ELF-1 (cell line): ENCODE measurements around the gene BABAM1.

Experiments used
- DNase-seq: peaks from one replicate; pipeline ENCODE4 v3.0.0-alpha.2; 2016; ENCODE audit warnings: low read depth, low spot score

Gene BABAM1

DNA sequence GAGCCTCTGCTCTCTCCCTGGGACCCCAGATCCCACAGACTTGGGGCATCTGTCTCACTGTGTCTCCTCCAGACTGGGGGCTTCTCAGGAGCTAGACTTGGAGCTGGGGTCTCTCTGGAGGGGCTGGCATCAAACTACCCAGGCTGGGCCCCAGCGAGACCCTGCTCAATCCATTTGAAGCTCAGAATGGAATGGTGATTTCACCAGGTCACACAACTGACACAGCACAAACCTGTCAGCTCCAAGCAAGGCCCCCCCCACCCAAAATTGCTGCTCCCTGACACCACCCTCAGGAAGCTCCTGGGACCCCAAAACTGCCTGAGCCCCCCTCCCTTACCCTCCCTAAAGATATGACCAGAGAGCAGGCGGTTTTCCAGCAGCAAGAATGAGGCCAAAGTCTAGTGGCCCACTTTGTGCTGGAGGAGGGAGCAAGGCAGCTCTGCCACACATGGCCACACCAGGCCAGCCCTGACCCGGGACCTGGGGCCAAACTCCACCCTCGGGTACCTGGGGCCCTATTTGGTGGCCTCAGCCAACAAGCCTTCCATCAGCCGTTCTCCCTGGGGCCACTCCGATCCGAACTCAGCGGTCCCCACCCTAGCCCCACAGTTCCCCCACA is 23.9 kb upstream of the BABAM1 start:
- no peak for DNase-seq

DNA sequence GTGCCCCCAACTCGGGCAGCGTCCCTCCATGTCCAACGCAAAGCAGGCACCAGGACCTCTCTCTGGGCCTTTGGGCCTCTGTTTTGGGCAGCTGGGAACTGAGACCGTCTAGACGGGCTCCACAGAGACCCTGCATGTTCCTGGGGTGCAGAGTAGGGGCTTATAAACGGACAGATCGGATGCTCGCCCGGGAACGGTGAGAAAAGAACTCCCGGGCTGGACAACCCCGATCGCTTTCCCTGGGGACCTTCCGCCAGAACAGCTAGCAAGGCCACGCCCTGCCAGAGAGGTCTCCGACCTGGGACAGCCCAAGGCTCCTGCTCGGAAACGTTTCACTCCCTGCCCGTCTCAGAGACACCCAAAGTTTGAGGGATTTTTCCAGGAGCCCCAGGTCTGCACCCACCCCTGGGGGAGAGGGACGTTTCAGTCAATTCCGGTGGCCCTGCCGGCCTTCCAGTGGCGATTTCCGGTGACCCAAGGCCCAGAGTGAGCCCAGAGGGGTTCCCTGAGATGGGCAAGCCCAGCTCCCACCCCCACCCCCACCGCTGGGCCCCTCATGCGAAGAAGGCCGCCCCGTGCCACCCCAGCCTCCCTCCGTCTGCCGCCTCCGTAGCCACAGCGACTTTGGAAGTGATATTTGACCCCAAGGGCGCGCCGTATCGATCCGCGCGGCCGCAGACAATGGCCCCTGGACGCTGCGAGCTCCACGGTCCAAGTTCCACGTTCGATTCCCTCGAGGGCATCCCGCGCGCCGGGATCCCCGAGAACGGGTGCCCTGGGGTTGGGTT is 23.2 kb upstream of the BABAM1 start:
- DNase-seq = peak; percentile 67

DNA sequence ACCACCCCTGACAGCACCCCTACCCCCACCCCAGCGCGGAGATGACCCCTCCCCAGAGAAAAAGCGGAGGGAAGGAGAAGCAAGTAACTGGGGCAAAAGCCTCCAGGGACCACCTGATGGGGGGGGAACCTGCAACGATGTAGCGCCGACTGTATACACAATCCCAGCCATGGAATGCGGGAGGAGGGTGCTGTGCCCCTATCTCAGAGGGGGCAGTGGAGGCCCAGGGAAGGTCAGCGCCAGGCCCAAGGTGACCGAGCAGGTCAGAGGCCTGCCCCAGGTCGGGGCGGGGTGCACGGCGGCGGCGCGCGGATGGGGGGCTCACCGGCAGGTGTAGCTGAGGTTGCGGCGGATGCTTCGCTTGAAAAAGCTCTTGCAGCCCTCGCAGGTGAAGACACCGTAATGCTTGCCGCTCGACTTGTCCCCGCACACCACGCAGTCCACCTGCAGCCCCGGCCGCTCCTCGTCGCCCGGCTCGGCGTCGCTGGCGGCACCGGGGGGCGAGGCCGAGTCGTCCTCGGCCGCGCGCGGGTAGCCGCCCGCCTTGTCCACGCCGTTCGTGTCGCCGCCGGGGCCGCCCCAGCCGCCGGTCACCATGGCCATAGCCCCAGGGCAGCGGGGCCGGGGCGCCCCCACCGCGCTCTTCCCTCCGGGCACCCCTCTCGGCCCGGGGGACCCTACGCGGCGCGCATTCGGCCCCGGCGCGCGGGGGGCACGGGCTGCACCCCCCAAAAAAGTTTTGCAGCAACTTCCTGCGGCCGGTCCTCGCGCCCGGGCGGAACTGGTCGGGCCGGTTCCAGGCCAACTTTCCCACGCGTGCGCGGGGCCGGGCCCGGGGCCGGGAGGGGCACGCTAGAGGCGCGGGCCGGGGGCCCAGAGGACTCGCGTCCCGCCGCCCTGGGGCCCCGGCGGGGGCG is 22.4 kb upstream of the BABAM1 start:
- no peak for DNase-seq

DNA sequence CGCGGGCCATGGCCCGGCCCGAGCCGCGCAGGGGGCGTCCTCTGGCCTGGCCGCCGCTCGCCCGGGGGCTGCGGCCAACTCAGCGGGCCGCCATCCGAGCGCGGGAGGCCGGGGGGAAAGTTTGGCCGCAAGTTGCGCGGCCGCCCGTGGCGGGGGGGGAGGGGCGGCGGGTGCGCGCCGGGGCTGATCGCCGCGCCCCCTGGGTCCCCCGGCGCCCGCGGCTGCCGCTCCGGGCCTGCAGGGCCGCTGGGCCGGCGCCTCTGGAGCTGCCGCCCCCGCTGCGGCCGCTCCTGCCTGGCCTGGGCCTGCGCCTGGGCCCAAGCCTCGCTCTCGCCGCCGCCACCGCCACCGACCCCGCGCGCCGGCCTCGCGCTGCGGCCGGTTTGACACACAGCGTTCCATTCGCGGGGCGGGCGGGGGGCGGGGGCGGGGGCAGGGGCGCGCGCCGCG is 21.7 kb upstream of the BABAM1 start, which contains the start of gene NR2F6:
Gene NR2F6, minus strand, starts transcription at position 385 of the 450 bp plus-strand sequence. CDS start 699 bp downstream, outside the sequence.
- DNase-seq = no peak

DNA sequence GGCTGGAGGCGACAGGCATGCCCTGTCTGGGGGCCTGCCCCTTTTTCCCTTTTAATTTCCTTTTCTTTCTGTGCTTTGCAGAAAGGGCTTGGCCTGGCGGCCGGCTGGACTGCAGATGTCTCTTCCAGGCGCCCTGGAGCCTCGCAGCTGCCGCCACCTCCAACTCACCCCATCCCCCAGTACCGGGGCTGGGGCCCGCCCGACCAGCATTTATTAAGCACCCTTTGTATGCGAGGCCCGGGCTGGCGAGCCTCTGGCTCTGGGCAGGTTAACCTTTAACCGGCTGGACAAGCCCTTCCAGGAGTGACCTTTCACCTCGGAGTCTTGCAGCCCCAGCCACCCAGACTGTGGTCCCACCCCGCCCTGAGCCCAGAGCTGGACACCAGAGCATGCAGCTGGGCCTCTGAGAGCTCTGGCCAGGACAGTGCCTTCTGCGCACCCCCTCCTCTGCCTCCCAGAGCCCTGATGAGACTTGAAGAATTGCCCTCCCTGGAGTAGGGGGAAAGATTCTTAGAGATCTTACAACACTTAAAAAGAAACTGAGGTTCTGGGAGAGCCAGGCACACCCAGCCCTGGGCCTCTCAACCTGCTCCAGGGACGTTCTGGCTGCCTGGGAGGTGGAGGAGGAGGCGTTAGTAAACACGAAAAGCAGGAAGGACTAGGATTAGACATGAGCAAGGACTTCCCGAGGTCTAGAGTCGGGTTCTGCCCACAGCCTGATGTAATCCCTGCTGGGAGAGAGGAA is 20.4 kb upstream of the BABAM1 start:
- peak; percentile 88 for DNase-seq

DNA sequence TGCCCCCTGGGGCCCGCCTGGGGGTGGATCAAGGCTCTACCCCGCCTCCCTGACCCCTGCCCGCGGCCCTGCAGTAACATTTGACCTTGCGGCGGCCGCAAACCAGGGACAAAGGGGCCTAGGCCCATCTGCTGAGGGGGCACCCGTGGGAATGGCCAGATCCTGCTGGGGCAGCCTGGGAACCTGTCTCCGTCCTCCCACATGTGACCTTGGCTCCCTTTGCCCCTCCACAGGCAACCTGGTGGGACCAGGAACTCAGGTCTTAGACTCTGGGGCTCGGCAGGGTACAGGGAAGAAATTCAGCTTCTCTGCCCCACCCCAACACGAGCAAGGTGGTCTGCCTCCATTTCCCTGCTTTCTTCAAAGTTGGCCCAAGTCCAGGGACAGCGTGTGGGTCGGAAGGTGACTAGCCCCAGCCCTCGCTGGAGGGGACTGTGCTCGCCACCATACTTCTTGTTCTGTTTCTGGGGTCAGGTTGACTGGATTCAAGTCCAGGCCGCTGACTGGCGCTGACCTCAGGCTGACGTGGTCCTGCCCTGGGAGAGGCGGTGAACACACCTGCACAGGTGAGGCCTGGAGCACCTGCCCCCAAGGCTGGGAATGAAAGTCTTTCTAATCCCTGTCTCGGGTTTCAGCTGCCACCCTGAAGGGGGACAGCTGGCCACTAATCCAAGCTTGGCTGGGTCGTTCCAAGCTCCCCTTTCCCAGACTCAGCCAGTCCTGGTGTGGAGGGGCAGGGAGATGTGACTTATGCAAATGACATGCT is 19.0 kb upstream of the BABAM1 start:
- DNase-seq = peak; percentile 81

DNA sequence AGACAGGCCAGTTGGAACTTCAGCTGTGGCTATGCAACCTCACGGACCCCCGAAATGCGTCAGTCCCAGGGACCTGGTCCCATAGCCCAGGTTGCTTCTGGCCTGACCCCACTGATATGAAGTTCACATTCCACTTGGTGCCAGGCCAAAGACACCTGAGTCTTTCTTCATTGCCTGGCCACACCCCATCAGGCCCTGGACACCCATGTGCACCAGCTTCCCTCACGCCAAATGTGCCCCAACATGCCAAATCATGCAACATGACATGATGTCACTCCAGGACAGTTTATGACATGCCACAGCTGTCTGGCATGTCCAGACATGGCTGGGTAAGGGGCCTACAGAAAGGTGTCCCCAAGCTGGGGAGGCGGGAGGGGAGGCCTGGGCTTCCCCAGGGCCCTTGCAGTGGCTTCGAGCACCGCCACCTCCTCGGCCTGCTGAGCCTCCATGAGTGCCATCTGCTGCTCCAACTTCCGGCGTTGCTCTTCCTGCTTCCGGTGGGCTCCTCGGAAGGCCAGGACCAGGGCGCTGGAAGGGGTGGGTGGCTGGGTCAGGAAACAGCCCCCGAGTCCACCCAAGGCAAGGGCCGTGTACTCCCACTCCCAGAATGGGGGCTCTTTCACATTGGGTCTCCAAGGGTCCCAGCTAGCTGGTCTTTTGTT is 17.2 kb upstream of the BABAM1 start:
- DNase-seq = no peak

DNA sequence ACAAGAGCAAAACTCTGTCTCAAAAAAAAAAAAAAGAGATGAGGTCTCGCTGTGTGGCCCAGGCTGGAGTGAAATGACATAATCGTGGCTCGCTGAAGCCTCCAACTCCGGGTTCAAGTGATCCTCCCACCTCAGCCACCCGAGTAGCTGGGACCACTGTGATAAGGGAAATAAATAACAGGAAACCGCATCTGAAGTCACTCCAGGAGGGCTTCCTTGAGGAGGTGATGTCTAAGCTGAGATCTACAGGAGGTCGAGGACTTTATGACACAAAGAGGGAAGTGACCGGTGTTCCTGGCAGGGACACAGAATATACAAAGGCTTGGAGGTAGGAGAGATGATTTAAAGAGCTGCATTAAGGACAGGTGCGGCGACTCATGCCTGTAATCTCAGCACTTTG is 12.6 kb upstream of the BABAM1 start:
- no peak for DNase-seq

DNA sequence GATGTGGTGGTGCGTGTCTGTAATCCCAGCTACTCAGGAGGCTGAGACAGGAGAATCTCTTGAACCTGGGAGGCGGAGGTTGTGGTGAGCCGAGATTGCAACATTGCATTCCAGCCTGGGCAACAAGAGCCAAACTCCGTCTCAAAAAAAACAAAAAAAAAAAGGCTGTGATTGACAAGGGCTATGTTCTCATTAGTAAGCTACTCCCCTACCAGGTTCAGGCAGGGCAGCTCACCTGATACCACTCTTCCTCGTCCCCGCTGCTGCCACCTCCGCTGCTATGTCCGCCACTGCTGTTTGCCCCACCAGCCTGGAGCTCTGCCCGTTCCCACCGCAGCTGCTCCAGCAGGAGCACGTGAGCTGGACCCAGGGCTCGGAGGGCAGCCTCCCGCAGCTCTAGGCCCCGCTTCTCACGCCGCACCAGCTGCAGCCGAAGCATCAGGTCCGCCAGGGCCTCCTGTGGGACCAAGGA is 12.1 kb upstream of the BABAM1 start:
- peak; percentile 39 for DNase-seq

DNA sequence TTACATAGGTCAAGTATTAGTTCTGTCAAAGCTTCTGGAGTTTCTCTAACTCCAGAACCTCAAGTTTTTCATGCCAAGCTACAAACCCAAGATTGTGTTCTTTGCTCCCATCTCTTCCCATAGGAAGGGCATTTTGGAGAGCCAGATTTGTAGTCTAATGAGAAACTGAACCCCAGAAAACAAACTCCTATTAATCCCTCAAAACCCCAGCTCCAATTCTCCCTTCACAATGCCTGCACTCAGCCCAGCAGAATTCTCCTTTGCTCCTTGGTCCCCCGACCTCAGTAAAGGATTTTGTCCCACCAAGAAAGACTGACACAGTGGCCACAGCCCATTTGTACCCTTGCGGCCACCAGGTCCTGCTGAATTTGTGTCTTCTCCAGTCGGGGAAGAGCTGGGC is 11.1 kb upstream of the BABAM1 start:
- DNase-seq = no peak

DNA sequence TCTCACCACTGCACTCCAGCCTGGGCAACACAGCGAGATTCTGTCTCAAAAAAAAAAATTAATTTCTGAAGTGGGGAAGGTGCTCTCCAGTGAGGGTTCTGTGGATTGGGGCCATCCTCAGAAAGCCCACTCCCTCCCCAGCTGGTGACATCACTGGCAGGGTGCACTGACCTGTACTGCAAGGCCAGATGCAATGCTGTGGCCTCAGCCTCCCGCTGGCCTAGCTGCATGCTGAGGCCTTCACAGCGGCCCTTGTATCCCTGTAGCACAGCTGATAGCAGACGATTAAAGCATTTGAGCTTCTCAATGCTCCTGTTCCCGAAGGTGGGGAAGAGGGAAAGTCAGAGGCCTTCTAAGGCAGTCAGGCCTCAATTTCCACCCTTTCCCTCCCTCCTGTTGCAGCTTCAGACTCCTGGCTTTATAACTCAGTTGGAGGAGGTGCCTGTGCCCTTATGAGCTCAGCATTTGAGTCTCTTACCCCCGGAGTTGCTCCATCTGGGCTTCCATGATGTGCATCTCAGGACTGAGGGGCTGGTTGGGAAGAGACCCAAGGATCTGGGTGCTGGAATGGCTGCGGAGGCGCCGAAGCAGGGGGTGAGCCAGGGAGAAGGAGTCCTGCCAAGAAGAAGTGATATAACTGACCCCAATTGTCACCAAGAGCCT is 8.0 kb upstream of the BABAM1 start:
- DNase-seq = no peak

DNA sequence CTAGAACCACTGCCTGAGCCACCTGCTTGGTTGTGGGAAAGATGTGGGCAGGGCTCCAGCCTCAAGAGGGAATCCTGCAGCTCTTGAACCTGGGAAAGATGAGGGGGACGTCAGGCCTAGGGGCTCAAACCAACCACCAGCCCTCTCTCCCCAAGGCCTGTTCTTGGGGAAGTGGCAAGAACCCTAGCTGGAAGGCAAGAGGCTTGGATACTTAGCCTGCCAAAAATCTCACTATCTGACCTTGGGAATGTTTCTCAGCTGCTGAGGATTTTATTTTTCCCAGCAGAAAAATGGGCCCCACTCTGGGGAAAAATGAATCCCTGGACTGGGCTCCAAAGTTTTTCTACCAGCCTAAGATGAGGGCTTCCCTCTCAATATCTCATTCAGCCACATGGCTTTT is 7.3 kb upstream of the BABAM1 start:
- no peak for DNase-seq

DNA sequence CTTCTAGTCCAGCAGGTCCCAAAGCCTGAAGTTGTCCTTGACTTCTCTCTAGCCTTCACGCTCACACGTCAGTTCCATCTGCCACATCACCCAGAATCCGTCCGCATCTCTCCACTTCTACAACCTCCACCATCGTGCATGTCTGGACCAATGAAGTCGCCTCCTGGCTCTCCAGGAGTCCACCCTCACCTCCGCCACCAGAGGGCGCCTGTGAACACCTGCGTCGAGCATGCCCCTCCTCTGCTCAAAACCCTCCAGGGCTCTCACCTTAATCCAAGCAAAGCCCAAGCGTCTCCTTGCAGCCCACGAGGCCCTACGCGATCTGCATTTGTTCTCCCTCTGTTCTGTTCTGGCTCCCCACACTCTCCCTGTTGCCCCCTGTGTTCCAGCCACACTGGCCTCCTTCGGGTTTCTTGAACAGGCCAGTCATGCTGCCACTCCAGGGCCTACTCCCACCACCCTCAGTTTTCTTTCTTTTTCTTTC is 6.4 kb upstream of the BABAM1 start:
- peak; percentile 97 for DNase-seq

DNA sequence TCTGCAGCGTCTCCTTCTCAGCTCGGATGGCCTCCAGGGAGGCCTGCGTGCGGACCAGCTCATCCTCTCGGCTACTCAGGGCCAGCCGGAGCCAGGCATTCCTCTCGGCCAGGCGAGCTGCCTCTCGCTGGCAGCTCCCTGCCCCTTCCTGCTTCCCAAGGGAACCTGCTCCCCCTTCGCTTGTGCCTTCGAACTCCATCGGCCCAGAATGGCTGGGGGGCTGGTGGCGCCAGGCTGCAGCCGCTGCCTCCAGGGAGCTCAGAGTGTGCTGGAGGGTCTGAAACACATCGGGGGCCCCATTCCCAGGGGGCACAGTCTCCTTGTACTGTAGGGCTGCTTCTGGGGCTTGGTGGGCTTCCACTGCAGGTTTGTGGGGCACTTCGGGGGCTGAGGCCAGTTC is 4.7 kb upstream of the BABAM1 start:
- no peak for DNase-seq

DNA sequence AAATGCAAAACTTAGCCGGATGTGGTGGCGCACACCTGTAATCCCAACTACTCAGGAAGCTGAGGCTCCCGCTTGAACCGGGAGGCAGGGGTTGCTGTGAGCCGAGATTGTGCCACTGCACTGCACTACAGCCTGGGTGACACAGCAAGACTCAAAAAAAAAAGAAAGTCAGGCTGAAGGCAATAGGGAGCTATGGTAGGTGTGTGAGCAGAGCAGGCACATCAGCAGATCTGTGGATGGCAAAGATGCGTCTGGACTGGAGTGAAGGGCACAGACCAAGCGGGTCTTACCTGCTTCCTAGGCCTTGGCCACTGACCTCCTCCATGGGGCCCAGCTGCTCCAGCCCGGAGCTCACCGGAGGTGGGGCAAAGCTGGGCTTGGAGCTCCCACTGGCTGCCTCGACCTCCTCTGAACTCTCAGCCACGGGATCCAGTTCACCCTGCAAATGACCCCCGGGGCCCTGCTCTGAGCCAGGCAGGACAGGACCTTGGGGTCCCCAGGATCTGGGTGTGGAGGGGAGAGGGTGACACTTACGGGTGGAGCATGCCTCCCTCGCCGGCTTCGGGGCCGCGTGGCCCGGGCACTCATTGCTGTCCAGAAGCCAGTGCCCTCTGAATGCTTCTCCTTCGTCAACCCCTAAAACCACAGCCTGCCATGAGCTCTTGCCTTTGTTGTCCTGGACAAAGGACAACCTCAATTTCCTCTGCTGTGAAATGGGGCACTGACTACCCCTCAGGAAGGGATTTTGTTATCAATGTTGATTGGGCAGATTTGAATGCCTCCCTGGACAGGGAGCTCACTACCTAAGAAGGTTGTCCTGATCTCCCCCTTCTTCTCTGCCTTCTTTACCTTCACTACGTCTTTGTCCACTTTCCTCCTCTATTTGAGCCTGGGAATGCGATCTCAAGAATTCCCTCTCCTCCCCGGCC is 3.3 kb upstream of the BABAM1 start:
- DNase-seq = no peak

DNA sequence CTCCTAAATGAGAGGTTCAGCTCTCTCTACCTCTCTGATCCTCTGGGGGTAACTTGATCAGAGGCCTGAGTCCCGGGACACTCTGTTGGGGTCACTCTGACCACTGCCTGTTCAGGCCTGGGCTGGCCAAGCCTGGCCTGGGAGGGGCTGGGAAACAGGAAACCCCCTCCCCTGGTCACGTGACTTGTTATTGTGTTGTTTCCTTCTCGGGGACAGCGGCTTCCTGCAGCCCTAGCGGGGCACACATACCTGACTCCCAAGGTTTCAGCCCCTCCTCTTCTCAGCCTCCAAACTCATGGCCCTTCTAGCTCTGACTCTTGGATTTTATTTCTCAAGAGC is 2.6 kb upstream of the BABAM1 start, which contains the start of gene USHBP1:
Gene USHBP1, minus strand, starts transcription at position 105 of the 339 bp plus-strand sequence. CDS start 446 bp downstream, outside the sequence.
- peak; percentile 79 for DNase-seq

DNA sequence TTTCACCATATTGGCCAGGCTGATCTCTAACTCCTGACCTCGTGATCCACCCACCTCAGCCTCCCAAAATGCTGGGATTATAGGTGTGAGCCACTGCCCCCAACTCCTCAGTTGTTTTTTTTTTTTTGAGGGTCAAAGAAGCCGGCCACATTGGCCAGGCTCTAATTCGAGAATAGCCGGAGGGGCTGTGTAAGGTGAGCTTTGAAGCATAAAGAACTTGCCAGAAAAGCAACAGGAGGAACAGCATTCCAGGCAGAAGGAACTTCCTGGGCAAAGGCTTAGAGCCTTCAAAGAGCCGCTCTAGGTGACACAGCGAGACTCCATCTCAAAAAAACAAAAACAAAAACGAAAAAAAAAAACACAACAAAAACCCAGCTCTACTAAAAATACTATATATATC is 1.2 kb upstream of the BABAM1 start:
- peak; percentile 79 for DNase-seq

DNA sequence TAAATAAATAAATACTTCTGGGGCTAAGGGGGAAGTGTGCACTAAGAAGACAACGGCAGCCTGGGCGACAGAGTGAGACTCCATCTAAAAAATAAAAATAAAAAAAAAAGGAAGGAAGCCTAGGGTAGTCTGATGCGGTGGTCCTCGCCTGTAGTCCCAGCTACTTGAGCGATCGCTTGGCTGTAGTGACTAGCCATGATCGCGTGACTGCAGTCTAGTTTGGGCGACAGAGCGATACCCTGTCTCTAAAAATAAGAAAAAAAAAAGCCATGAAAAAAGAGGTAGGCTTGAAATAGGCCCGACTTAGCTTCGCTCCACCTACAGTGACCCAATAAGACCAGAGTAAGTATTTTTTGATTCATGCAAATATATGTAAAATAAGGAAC is 661 bp upstream of the BABAM1 start:
- no peak for DNase-seq
